ENCODE results near the gene IL6ST.

The IL6ST gene

DNA sequence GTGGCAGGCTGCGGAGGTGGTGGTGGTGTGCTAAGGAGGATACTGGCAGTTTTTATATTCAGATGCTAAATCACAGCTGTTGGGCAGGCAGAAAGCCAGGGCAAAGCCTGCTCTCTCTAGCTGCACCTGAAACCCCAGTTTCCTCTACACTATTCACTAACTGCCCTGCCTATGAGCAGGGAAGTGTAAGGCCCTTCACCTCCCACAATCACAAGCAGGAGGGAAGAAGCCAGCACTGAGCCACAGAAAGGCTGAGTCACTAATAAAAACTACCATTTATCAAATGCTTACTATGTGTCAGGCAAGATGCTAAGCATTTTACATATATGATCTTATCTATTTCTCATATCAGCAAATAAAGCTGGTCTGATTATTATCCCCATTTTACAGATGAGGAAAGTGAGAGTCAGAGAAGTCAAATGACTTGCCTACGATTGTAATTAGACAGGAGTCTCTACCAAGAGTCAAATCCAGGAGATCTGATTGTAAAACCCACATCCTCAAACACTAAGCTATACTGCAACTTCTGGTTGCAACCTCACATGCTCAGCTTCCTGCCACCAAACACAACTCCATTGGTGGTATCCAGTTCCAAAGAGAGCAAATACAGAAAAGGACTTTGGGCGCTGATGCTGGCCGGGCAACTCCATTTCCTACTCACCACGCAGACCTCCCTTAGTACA is 17.7 kb upstream of the IL6ST start:
- no peak for DNase-seq (ENCODE audit: low spot score)
- in situ Hi-C loops (cut with MboI; ENCODE audit: low pct_unique_long_range_greater_than_20kb, low sequenced_read_pairs, unreplicated experiment) = no loop called here
- TF ChIP-seq, protein P1, sequence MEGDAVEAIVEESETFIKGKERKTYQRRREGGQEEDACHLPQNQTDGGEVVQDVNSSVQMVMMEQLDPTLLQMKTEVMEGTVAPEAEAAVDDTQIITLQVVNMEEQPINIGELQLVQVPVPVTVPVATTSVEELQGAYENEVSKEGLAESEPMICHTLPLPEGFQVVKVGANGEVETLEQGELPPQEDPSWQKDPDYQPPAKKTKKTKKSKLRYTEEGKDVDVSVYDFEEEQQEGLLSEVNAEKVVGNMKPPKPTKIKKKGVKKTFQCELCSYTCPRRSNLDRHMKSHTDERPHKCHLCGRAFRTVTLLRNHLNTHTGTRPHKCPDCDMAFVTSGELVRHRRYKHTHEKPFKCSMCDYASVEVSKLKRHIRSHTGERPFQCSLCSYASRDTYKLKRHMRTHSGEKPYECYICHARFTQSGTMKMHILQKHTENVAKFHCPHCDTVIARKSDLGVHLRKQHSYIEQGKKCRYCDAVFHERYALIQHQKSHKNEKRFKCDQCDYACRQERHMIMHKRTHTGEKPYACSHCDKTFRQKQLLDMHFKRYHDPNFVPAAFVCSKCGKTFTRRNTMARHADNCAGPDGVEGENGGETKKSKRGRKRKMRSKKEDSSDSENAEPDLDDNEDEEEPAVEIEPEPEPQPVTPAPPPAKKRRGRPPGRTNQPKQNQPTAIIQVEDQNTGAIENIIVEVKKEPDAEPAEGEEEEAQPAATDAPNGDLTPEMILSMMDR (IDR thresholded peaks at IDR 0.05; ENCODE audit: extremely low read depth, insufficient read depth, missing control alignments) = no peak

GRCh38 chr5:56011835-56012234 is 17.1 kb upstream of the IL6ST start:
- TF ChIP-seq, protein P1 (IDR thresholded peaks at IDR 0.05; ENCODE audit: extremely low read depth, insufficient read depth, missing control alignments) = no peak
- no peak for DNase-seq (ENCODE audit: low spot score)
- in situ Hi-C loops (cut with MboI; ENCODE audit: low pct_unique_long_range_greater_than_20kb, low sequenced_read_pairs, unreplicated experiment) = no loop called here

- in situ Hi-C loops (cut with MboI; ENCODE audit: low pct_unique_long_range_greater_than_20kb, low sequenced_read_pairs, unreplicated experiment) = no loop called here
- DNase-seq (ENCODE audit: low spot score) = no peak
- TF ChIP-seq, protein P1 (IDR thresholded peaks at IDR 0.05; ENCODE audit: extremely low read depth, insufficient read depth, missing control alignments) = no peak
Measured at GRCh38 chr5:56010431-56010830, 15.7 kb upstream of the IL6ST start.

DNA sequence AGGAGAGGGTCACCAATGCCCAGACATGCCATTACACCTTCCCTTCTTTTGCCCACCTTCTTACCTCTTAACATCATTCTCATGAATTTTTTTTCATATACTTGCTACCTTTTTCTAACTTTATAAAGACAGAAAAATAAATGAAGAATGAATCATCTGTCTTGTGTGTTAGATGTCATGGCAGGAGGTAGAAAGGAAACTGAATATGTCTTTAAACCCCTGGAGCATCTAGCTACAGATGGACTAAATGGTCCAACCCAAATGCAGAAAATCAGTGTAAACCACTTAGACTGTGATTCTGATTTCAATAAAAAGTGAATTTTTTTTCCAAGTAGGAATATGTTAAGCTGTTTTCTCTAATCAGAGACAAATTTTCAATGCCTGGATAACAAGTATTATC is 11.8 kb upstream of the IL6ST start:
- no peak for DNase-seq (ENCODE audit: low spot score)
- in situ Hi-C loops (cut with MboI; ENCODE audit: low pct_unique_long_range_greater_than_20kb, low sequenced_read_pairs, unreplicated experiment) = no loop called here
- TF ChIP-seq, protein P1 (IDR thresholded peaks at IDR 0.05; ENCODE audit: extremely low read depth, insufficient read depth, missing control alignments) = no peak

DNA sequence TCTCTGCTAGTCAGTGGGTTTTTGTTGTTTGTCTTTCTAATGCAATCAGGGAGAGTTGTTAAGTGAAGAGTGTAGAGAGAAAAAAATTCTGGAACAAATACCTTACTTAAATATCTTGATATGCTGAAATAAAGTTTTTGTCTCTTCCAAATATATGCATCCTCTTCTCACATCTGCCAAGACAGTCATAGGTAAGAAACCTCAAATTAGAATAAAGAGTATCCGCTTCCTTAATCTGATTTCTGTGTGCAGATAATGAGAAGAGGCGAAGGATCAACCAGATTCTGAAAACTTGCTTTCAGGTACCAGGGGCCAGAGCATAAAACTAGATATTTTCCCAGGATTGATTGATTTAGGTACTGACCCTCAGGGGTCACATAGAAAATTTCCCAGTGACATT is 11.3 kb upstream of the IL6ST start:
- DNase-seq (ENCODE audit: low spot score) = no peak
- in situ Hi-C loops (cut with MboI; ENCODE audit: low pct_unique_long_range_greater_than_20kb, low sequenced_read_pairs, unreplicated experiment) = no loop called here
- TF ChIP-seq, protein P1 (IDR thresholded peaks at IDR 0.05; ENCODE audit: extremely low read depth, insufficient read depth, missing control alignments) = no peak

- DNase-seq (ENCODE audit: low spot score) = no peak
- TF ChIP-seq, protein P1 (IDR thresholded peaks at IDR 0.05; ENCODE audit: extremely low read depth, insufficient read depth, missing control alignments) = no peak
- in situ Hi-C loops (cut with MboI; ENCODE audit: low pct_unique_long_range_greater_than_20kb, low sequenced_read_pairs, unreplicated experiment) = no loop called here
Measured at GRCh38 chr5:56004874-56005273, 10.1 kb upstream of the IL6ST start.
